HCT116 (cell line): Measurements from ENCODE around the gene HOXA13. TPM values are rescaled to one million over a fixed set of nuclear protein-coding genes. Genes with fewer than 3 reads are reported as not detected.

ENCODE experiments used
- ATAC-seq: fragments of 200-7000 bp; cut with Tn5 transposase; 2 replicates; pipeline ENCODE4 v1.9.1; 2020; ENCODE audit warnings: mild to moderate bottlenecking, moderate library complexity
- BruUV-seq: library from RNA; stranded (reverse); fragments of 400-500 nt; replicated peaks from 2 replicates; lab custom pipeline; 2021; lab: Mats Ljungman, UMichigan
- CTCF ChIA-PET: fragments of 300-600 bp; sonication (Branson Sonifier 250); formaldehyde crosslinking; loops from one replicate; lab custom pipeline; 2021; ENCODE audit warnings: antibody characterized with exemption; lab: Charles Lee
- POLR2A ChIA-PET: fragments of 300-600, 350-600 bp; sonication (Branson Sonifier 250); formaldehyde crosslinking; loops from one replicate; lab custom pipeline; 2021; ENCODE audit warnings: antibody characterized with exemption; lab: Charles Lee
- RAD21 ChIA-PET, 2 experiments: fragments of 300-600 bp; sonication (Branson Sonifier 250); formaldehyde crosslinking; loops; one replicate each; lab custom pipeline; 2023; ENCODE audit warnings: low total read pairs in 2 of 2; ENCODE audit not compliant: uncharacterized antibody in 2 of 2, unreplicated experiment in 2 of 2, low non-redundant PET in 1 of 2; lab: Charles Lee
- DNase-seq: peaks from one replicate; pipeline ENCODE4 v3.0.0-alpha.2; 2010; ENCODE audit warnings: low read depth, low spot score
- H2AFZ ChIP-seq: fragments of 200-600 bp; shearing (Covaris generic), sonication (generic); 2 replicates; pipeline ENCODE4 v1.6.1; 2017; ENCODE audit warnings: low read depth, mixed run types, mixed read lengths, antibody characterized with exemption, low read length; ENCODE audit not compliant: poor library complexity, severe bottlenecking
- H3K27ac ChIP-seq: 2 replicates; pipeline ENCODE4 v1.5.1; 2012; ENCODE audit warnings: low read depth, low read length
- H3K27me3 ChIP-seq: fragments of 200-600 bp; sonication (generic); 2 replicates; pipeline ENCODE4 v1.6.1; 2016; ENCODE audit warnings: mixed run types, low read length, mixed read lengths; ENCODE audit not compliant: insufficient read depth
- H3K36me3 ChIP-seq, 2 experiments: fragments of 200-500 bp in 1 of 2; fragments of 200-600 bp in 1 of 2; sonication (Bioruptor generic) in 1 of 2; sonication (generic) in 1 of 2; 2 replicates each; pipeline versions ENCODE4 v1.5.1 to v1.6.1; 2014 to 2016; ENCODE audit warnings: low read length in 2 of 2, inconsistent platforms in 1 of 2, mixed read lengths in 1 of 2, mixed run types in 1 of 2; ENCODE audit not compliant: insufficient read depth in 2 of 2, control insufficient read depth in 1 of 2
- H3K4me1 ChIP-seq, 2 experiments: fragments of 200-600 bp in 1 of 2; sonication (generic) in 1 of 2; 2 replicates each; pipeline versions ENCODE4 v1.5.1 to v1.6.1; 2012 to 2017; ENCODE audit warnings: low read length in 2 of 2, inconsistent platforms in 1 of 2, mild to moderate bottlenecking in 1 of 2, mixed read lengths in 1 of 2, mixed run types in 1 of 2, moderate library complexity in 1 of 2; ENCODE audit not compliant: insufficient read depth in 2 of 2, control insufficient read depth in 1 of 2
- H3K4me2 ChIP-seq: fragments of 200-600 bp; sonication (generic); 2 replicates; pipeline ENCODE4 v1.6.1; 2017; ENCODE audit warnings: mixed run types, low read length, mixed read lengths
- H3K4me3 ChIP-seq, 2 experiments: fragments of 200-600 bp in 1 of 2; sonication (generic) in 1 of 2; replicated peaks in 1 of 2; 2 replicates each; pipeline ENCODE4 v1.5.1; 2011 to 2016; ENCODE audit warnings: low read length in 2 of 2, control low read depth in 1 of 2, low read depth in 1 of 2, mild to moderate bottlenecking in 1 of 2, mixed read lengths in 1 of 2, mixed run types in 1 of 2
- H3K79me2 ChIP-seq: fragments of 200-600 bp; sonication (generic); 2 replicates; pipeline ENCODE4 v1.6.1; 2017; ENCODE audit warnings: mild to moderate bottlenecking, mixed run types, low read length, moderate library complexity, mixed read lengths; ENCODE audit not compliant: insufficient read depth
- H3K9ac ChIP-seq: fragments of 200-600 bp; sonication (generic); 2 replicates; pipeline ENCODE4 v1.6.1; 2016; ENCODE audit warnings: low read length, mixed read lengths
- H3K9me2 ChIP-seq: fragments of 200-600 bp; sonication (generic), shearing (Covaris generic); 2 replicates; pipeline ENCODE4 v1.6.1; 2017; ENCODE audit warnings: mixed run types, mild to moderate bottlenecking, moderate library complexity; ENCODE audit not compliant: insufficient read depth
- H3K9me3 ChIP-seq, 2 experiments: fragments of 200-500 bp in 1 of 2; fragments of 200-600 bp in 1 of 2; sonication (Bioruptor generic) in 1 of 2; sonication (generic) in 1 of 2; 2 replicates each; pipeline ENCODE4 v1.6.1; 2014 to 2017; ENCODE audit warnings: low read length in 2 of 2, mixed read lengths in 2 of 2, inconsistent platforms in 1 of 2, low read depth in 1 of 2, mild to moderate bottlenecking in 1 of 2, mixed run types in 1 of 2, moderate library complexity in 1 of 2; ENCODE audit not compliant: control insufficient read depth in 1 of 2, insufficient read depth in 1 of 2
- H4K20me1 ChIP-seq: fragments of 200-600 bp; sonication (generic), shearing (Covaris generic); 2 replicates; pipeline ENCODE4 v1.6.1; 2017; ENCODE audit warnings: mixed run types, mild to moderate bottlenecking, moderate library complexity; ENCODE audit not compliant: insufficient read depth
- CTCF ChIP-seq, 3 experiments: fragments of 200-600 bp in 1 of 3; sonication (generic) in 1 of 3; IDR thresholded peaks in 2 of 3; conservative IDR thresholded peaks in 1 of 3; 2 replicates each; pipeline ENCODE4 v1.5.1; 2012 to 2017; ENCODE audit warnings: low read depth in 2 of 3, low read length in 2 of 3, antibody characterized with exemption in 1 of 3, borderline replicate concordance in 1 of 3, control low read depth in 1 of 3, mild to moderate bottlenecking in 1 of 3, mixed read lengths in 1 of 3, mixed run types in 1 of 3, moderate library complexity in 1 of 3; ENCODE audit not compliant: insufficient read depth in 1 of 3
- EZH2phosphoT487 ChIP-seq: fragments of 200-600 bp; IDR thresholded peaks from 2 replicates; pipeline ENCODE4 v1.6.1; 2018; ENCODE audit warnings: antibody characterized with exemption, borderline replicate concordance
- JUND ChIP-seq: IDR thresholded peaks from 2 replicates; pipeline ENCODE4 v1.6.1; 2012
- SIN3A ChIP-seq: IDR thresholded peaks from 2 replicates; pipeline ENCODE4 v1.6.1; 2012; ENCODE audit warnings: low read depth
- intact Hi-C: fragments of 100-400 bp; cut with micrococcal nuclease; formaldehyde crosslinking; loops from 2 replicates; pipeline ENCODE4 v1.10.0; 2022
- total RNA-seq: library from RNA; stranded (reverse); gene quantifications from one replicate; pipeline ENCODE4 v1.2.1, GENCODE V29; 2021; ENCODE audit not compliant: unreplicated experiment

The HOXA13 gene
- total RNA-seq, 1 experiment from 2014 or later = 3.6 TPM

- Histone ChIP-seq H2AFZ (no peak overlapping the region), H3K27me3 (no peaks in the 10 kb centered on the region), H3K4me3 (no peak overlapping the region), H3K4me2 (no peak overlapping the region), H3K9me3 (no peaks in the 10 kb centered on the region), H3K27ac (no peak overlapping the region), H3K36me3 (no peaks in the 10 kb centered on the region), H3K9me2 (no peaks in the 10 kb centered on the region), H4K20me1 (no peaks in the 10 kb centered on the region), H3K4me1 (peaks cover 0 to 9% of the 10 kb centered on the region in 2 experiments; a peak in 1 of 4 replicates), H3K9ac (no peak overlapping the region), H3K79me2 (no peaks in the 10 kb centered on the region)
- intact Hi-C loops = loop anchor here (10.0 kb wide), 2 partner anchors 551 to 1431 kb away; partner anchors contain the start of gene TAX1BP1
- ATAC-seq (no peak), DNase-seq (no peak)
- BruUV-seq = no TSS peak
- TF ChIP-seq CTCF (IDR thresholded peaks at IDR 0.05 in 2 of 3, conservative IDR thresholded peaks at IDR 0.05 in 1 of 3; ENCODE audit: borderline replicate concordance in 1 of 3, insufficient read depth in 1 of 3, low read depth in 2 of 3, low read length in 2 of 3) (no peak), SIN3A (no peak), JUND (no peak), EZH2phosphoT487 (no peak)
- CTCF ChIA-PET = interaction anchor here (1.0 kb wide), 1 partner anchor 14 kb away, joined by 3 read pairs; no protein-coding TSS in a partner anchor
- RAD21 ChIA-PET = no interaction called here
- POLR2A ChIA-PET = no interaction called here
Observed at GRCh38 chr7:27194002-27194352, 5.9 kb downstream of the HOXA13 start.

- intact Hi-C loops = loop anchor here (10.0 kb wide), 2 partner anchors 551 to 1431 kb away; partner anchors contain the start of gene TAX1BP1
Observed at GRCh38 chr7:27193335-27194001, 6.4 kb downstream of the HOXA13 start.

More at GRCh38 chr7:27193335-27194001, 6.4 kb downstream of the HOXA13 start:
- CTCF ChIA-PET = no interaction called here
- Histone ChIP-seq H3K4me1 (peaks cover 0 to 4% of the 10 kb centered on the region in 2 experiments; a peak in 1 of 4 replicates), H3K4me2 (no peak overlapping the region), H3K9ac (no peak overlapping the region), H3K27ac (no peak overlapping the region), H3K4me3 (no peak overlapping the region), H3K9me2 (no peaks in the 10 kb centered on the region), H4K20me1 (no peaks in the 10 kb centered on the region), H2AFZ (no peak overlapping the region), H3K9me3 (no peaks in the 10 kb centered on the region), H3K27me3 (no peaks in the 10 kb centered on the region), H3K36me3 (no peaks in the 10 kb centered on the region), H3K79me2 (no peaks in the 10 kb centered on the region)
- RAD21 ChIA-PET = no interaction called here
- no peak for TF ChIP-seq JUND
- POLR2A ChIA-PET = no interaction called here
- ATAC-seq = no peak
- no TSS peak for BruUV-seq
- no peak for DNase-seq
